Fibroblast of villous mesenchyme (primary cell): ENCODE data around the gene NR1I2. TPM values are rescaled to one million over a fixed set of nuclear protein-coding genes. Genes with fewer than 3 reads are reported as not detected.

Experiments
- DNase-seq: peaks from one replicate; pipeline ENCODE4 v3.0.0-alpha.2; 2010; ENCODE audit warnings: low read depth
- H3K4me3 ChIP-seq: 2 replicates; pipeline ENCODE4 v1.5.1; 2011; ENCODE audit warnings: low read depth, mild to moderate bottlenecking, low read length
- CTCF ChIP-seq: IDR thresholded peaks from 2 replicates; pipeline ENCODE4 v1.5.1; 2012; ENCODE audit warnings: low read depth, mild to moderate bottlenecking, low read length; ENCODE audit not compliant: insufficient read depth
- total RNA-seq: library from RNA; depleted of rRNA; stranded (reverse); fragments of >200 nt; gene quantifications from 2 replicates; pipeline ENCODE4 v1.2.3, GENCODE V29; 2012

NR1I2 gene
- total RNA-seq, 1 donor, result under 0.01 TPM

- no peak for TF ChIP-seq CTCF
- DNase-seq, result no peak
These were observed 8.5 kb downstream of the NR1I2 start for GRCh38 chr3:119790369-119790768.

GRCh38 chr3:119792270-119792669, 10.4 kb downstream of the NR1I2 start:
- TF ChIP-seq CTCF, result no peak
- H3K4me3 ChIP-seq, result no peak overlapping the region
- DNase-seq, result no peak

More at GRCh38 chr3:119790369-119790768, 8.5 kb downstream of the NR1I2 start:
- H3K4me3 ChIP-seq, result no peak overlapping the region

- TF ChIP-seq CTCF, result no peak
- DNase-seq, result no peak
- H3K4me3 ChIP-seq, result no peak overlapping the region
These were observed 12.5 kb downstream of the NR1I2 start for GRCh38 chr3:119794401-119794800.

GRCh38 chr3:119794971-119795612, 13.2 kb downstream of the NR1I2 start:
- no peak for TF ChIP-seq CTCF
- DNase-seq, result peak; percentile 12
- H3K4me3 ChIP-seq, result no peak overlapping the region

- no peak overlapping the region for H3K4me3 ChIP-seq
- no peak for DNase-seq
- no peak for TF ChIP-seq CTCF
These were observed 13.9 kb downstream of the NR1I2 start for GRCh38 chr3:119795849-119796248.

- DNase-seq, result no peak
- no peak overlapping the region for H3K4me3 ChIP-seq
- no peak for TF ChIP-seq CTCF
These were observed 14.5 kb downstream of the NR1I2 start for GRCh38 chr3:119796368-119796767.

GRCh38 chr3:119796785-119797184, 14.9 kb downstream of the NR1I2 start:
- H3K4me3 ChIP-seq, result no peak overlapping the region
- no peak for TF ChIP-seq CTCF

More at GRCh38 chr3:119796785-119797184, 14.9 kb downstream of the NR1I2 start:
- DNase-seq, result no peak
